SK-N-SH (cell line): ENCODE data around the gene ISY1. TPM values are rescaled to one million over a fixed set of nuclear protein-coding genes. Genes with fewer than 3 reads are reported as not detected.
"Not testable (repeated sequence)": the region's sequence is repeated elsewhere in the genome, so short reads cannot be mapped to it uniquely, and the experiment has no call there.

Experiments used
- CTCF ChIA-PET: fragments of 300-600, 350-600 bp; formaldehyde crosslinking; extraction: SDS; loops from one replicate; lab custom pipeline; 2021; lab: Yijun Ruan, JAX
- POLR2A ChIA-PET: fragments of 350-600 bp; sonication (Branson Sonifier 250); formaldehyde crosslinking; extraction: SDS; loops from one replicate; lab custom pipeline; 2020; ENCODE audit warnings: antibody characterized with exemption, inconsistent platforms; lab: Yijun Ruan, JAX
- DNase-seq: peaks from one replicate; pipeline ENCODE4 v3.0.0; 2012
- H2AFZ ChIP-seq: fragments of 200-600 bp; sonication (generic); 2 replicates; pipeline ENCODE4 v1.8.1; 2016; ENCODE audit warnings: antibody characterized with exemption, mild to moderate bottlenecking, low read depth
- H3F3A ChIP-seq: fragments of 200-600 bp; sonication (generic); replicated peaks from 2 replicates; pipeline ENCODE3; 2016; ENCODE audit warnings: antibody characterized with exemption, mild to moderate bottlenecking; ENCODE audit not compliant: insufficient read depth
- H3K27ac ChIP-seq, 2 experiments: fragments of 200-500 bp in 1 of 2; fragments of 200-600 bp in 1 of 2; sonication (Bioruptor generic) in 1 of 2; sonication (generic), shearing (Covaris generic) in 1 of 2; 2 replicates each; pipeline versions ENCODE4 v1.5.1 to v1.6.1; 2014 to 2016; ENCODE audit warnings: low read depth in 2 of 2, inconsistent platforms in 1 of 2, low read length in 1 of 2, mild to moderate bottlenecking in 1 of 2, mixed read lengths in 1 of 2
- H3K27me3 ChIP-seq: fragments of 200-600 bp; sonication (generic), shearing (Covaris generic); 2 replicates; pipeline ENCODE4 v1.6.1; 2016; ENCODE audit warnings: mixed run types; ENCODE audit not compliant: insufficient read depth
- H3K36me3 ChIP-seq, 2 experiments: fragments of 200-500 bp in 1 of 2; fragments of 200-600 bp in 1 of 2; sonication (Bioruptor generic) in 1 of 2; sonication (generic) in 1 of 2; replicated peaks in 1 of 2; 2 replicates each; pipeline versions ENCODE3 to v1.5.1; 2014 to 2016; ENCODE audit warnings: low read length in 1 of 2, mild to moderate bottlenecking in 1 of 2; ENCODE audit not compliant: insufficient read depth in 2 of 2, control insufficient read depth in 1 of 2
- H3K4me1 ChIP-seq, 2 experiments: fragments of 200-500 bp in 1 of 2; fragments of 200-600 bp in 1 of 2; sonication (Bioruptor generic) in 1 of 2; sonication (generic), shearing (Covaris generic) in 1 of 2; 2 replicates each; pipeline versions ENCODE4 v1.5.1 to v1.6.1; 2014 to 2016; ENCODE audit warnings: low read depth in 1 of 2, low read length in 1 of 2, mixed run types in 1 of 2; ENCODE audit not compliant: insufficient read depth in 2 of 2, control insufficient read depth in 1 of 2
- H3K4me2 ChIP-seq: fragments of 200-600 bp; sonication (generic), shearing (Covaris generic); 2 replicates; pipeline ENCODE4 v1.6.1; 2017; ENCODE audit warnings: mixed run types
- H3K4me3 ChIP-seq, 2 experiments: fragments of 200-500 bp in 1 of 2; fragments of 200-600 bp in 1 of 2; sonication (Bioruptor generic) in 1 of 2; sonication (generic), shearing (Covaris generic) in 1 of 2; 2 replicates each; pipeline versions ENCODE4 v1.5.1 to v1.8.1; 2014 to 2016; ENCODE audit warnings: low read depth in 2 of 2, inconsistent platforms in 1 of 2, low read length in 1 of 2, mild to moderate bottlenecking in 1 of 2, mixed read lengths in 1 of 2, moderate library complexity in 1 of 2
- H3K79me2 ChIP-seq: fragments of 200-600 bp; sonication (generic); 2 replicates; pipeline ENCODE4 v1.8.1; 2017; ENCODE audit warnings: mild to moderate bottlenecking; ENCODE audit not compliant: insufficient read depth
- H3K9ac ChIP-seq: fragments of 200-600 bp; sonication (generic); 2 replicates; pipeline ENCODE4 v1.6.1; 2017; ENCODE audit warnings: mixed run types
- H3K9me2 ChIP-seq: fragments of 200-600 bp; sonication (generic); 2 replicates; pipeline ENCODE4 v1.6.1; 2017; ENCODE audit warnings: mixed run types
- H3K9me3 ChIP-seq: fragments of 200-600 bp; sonication (generic); 2 replicates; pipeline ENCODE4 v1.6.1; 2017; ENCODE audit warnings: mixed run types, mild to moderate bottlenecking, moderate library complexity
- H4K20me1 ChIP-seq: fragments of 200-600 bp; sonication (generic); 2 replicates; pipeline ENCODE4 v1.6.1; 2017; ENCODE audit warnings: mild to moderate bottlenecking, mixed run types; ENCODE audit not compliant: insufficient read depth
- CTCF ChIP-seq: fragments of 200-600 bp; sonication (generic); IDR thresholded peaks from 2 replicates; pipeline ENCODE4 v1.6.1; 2017; ENCODE audit warnings: antibody characterized with exemption, mild to moderate bottlenecking, moderate library complexity
- ELF1 ChIP-seq: IDR thresholded peaks from 2 replicates; pipeline ENCODE4 v1.4.0; 2012
- EP300 ChIP-seq, 2 experiments: IDR thresholded peaks; 2 replicates each; pipeline versions ENCODE4 v1.4.0 to v1.6.1; 2012; ENCODE audit warnings: borderline replicate concordance in 1 of 2, low read depth in 1 of 2, low read length in 1 of 2
- EZH2phosphoT487 ChIP-seq: fragments of 200-600 bp; sonication (generic); IDR thresholded peaks from 2 replicates; pipeline ENCODE4 v1.6.1; 2017; ENCODE audit warnings: low read depth, mixed run types, mild to moderate bottlenecking, antibody characterized with exemption, moderate library complexity, borderline replicate concordance
- FOSL2 ChIP-seq: IDR thresholded peaks from 2 replicates; pipeline ENCODE4 v1.4.0; 2012; ENCODE audit warnings: low read depth, mild to moderate bottlenecking, moderate library complexity, borderline replicate concordance
- FOXM1 ChIP-seq: IDR thresholded peaks from 2 replicates; pipeline ENCODE4 v1.4.0; 2012; ENCODE audit warnings: low read depth, mild to moderate bottlenecking
- GATA2 ChIP-seq: sonication (generic); formaldehyde crosslinking; IDR thresholded peaks from 2 replicates; pipeline ENCODE4 v1.5.0; 2020; ENCODE audit warnings: mild to moderate bottlenecking, missing genetic modification reagents
- PBX3 ChIP-seq: IDR thresholded peaks from 2 replicates; pipeline ENCODE4; 2012
- RCOR1 ChIP-seq: fragments of 150-350 bp; IDR thresholded peaks from 2 replicates; pipeline ENCODE4 v1.6.1; 2017; ENCODE audit warnings: antibody characterized with exemption, low read length
- RFX5 ChIP-seq: IDR thresholded peaks from 2 replicates; pipeline ENCODE4 v1.6.1; 2012; ENCODE audit warnings: mild to moderate bottlenecking, improper control_type of control experiment, low read length
- RXRA ChIP-seq: IDR thresholded peaks from 2 replicates; pipeline ENCODE4 v1.4.0; 2012; ENCODE audit warnings: low read depth, mild to moderate bottlenecking, borderline replicate concordance
- TAF1 ChIP-seq: IDR thresholded peaks from 2 replicates; pipeline ENCODE4 v1.6.1; 2012; ENCODE audit warnings: low read depth, mild to moderate bottlenecking, low read length, moderate library complexity, borderline replicate concordance
- TCF12 ChIP-seq: IDR thresholded peaks from 2 replicates; pipeline ENCODE4 v1.4.0; 2012
- YY1 ChIP-seq: IDR thresholded peaks from 2 replicates; pipeline ENCODE4 v1.4.0; 2012; ENCODE audit warnings: low read depth, mild to moderate bottlenecking
- WGBS: methylation state at CpG from one replicate; pipeline ENCODE4 v1.1.6; 2017; ENCODE audit warnings: low lambda C conversion rate; 5-methylcytosine and 5-hydroxymethylcytosine counted together
- polyA plus RNA-seq, 3 experiments: library from polyadenylated mRNA; depleted of rRNA; stranded (reverse); fragments of >200 nt; gene quantifications; 2 replicates each; pipeline ENCODE4 v1.2.3, GENCODE V29; 2012

ISY1 gene
- polyA plus RNA-seq, 1 of the 3 experiments (the other 2 are of a cell fraction), result 20.9 TPM

DNA sequence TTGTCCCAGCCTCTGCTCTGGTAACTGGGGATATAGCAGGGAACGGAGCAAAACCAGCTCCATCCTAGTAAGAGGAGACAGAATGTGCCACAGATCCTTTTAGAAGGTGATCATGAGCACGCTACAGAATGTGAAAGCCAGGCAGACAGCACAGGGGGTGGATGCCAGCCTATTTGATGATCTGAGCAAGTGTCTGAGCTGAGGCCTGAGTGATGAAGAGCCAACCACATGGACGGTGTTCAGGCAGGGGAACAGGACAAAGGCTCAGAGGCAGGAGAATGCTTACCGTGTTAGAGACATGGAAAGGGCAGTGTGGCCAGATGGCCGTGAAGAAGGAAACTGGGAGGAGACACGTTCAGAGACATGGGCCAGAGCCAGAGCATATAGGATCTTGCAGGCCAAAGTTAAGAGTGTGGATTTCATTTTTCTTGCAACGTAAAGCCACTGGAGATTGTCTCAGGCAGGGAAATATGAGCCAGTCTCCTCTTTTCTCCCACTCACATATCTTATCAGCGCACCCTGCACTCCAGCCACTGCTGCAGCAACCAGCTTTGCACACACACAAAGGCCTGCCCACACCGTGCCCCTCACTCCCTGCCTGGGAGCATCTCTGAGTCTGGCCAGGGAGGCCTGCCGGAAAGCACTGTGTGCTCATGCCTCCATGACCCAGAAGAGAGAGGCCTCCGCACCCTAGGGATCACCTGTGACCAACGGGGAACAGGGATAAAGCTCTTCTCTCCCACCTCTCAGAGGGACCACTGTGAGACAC is 59.3 kb downstream of the ISY1 start (continued):
- TF ChIP-seq EZH2phosphoT487, result no peak

DNA sequence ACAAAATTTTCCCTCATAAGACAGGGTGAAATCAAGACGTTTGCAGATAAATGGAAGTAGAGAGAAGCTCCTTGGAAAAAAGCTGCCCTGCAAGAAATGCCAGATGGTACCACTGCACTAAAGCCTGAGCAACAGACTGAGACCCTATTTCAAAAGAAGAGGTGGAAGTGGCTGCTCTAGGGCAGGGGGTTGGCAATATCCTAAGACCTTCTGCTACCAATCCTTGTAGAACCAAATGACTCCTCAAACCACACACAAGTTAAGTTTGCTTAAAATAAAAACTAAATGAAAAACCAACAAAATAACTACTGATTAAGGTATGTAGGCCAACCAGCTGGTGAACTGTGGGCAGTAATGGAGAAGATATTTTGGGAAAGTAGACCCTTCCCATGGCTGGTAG is 60.6 kb downstream of the ISY1 start:
- H3K79me2 ChIP-seq, result peaks cover 51% of the 10 kb centered on the region
- TF ChIP-seq FOSL2 (no peak), GATA2 (CRISPR knock-in tag) (no peak)
- WGBS, result 46% methylated on average over 1 of the region's 1 CpG

GRCh38 chr3:129095285-129095684 is 65.6 kb downstream of the ISY1 start:
- DNase-seq, result no peak
- H3F3A ChIP-seq, result no peaks in the 10 kb centered on the region
- no peaks in the 10 kb centered on the region for H3K9me3 ChIP-seq
- peaks cover 6 to 11% of the 10 kb centered on the region in 2 experiments for H3K36me3 ChIP-seq
- CTCF ChIA-PET, result interaction anchor here (1.1 to 2.8 kb wide), 3 partner anchors 11 to 125 kb away, joined by 3 to 15 read pairs (median 8); no protein-coding TSS in a partner anchor
- H2AFZ ChIP-seq, result no peak overlapping the region
- 92% methylated on average over 5 of the region's 10 CpGs for WGBS
- TF ChIP-seq FOXM1, result no peak
- no peak for TF ChIP-seq ELF1
- TF ChIP-seq FOSL2, result no peak
- no peak for TF ChIP-seq EP300 (IDR thresholded peaks at IDR 0.05; ENCODE audit: borderline replicate concordance in 1 of 2, low read depth in 1 of 2, low read length in 1 of 2)
- no peak for TF ChIP-seq RFX5
- no peak for TF ChIP-seq TCF12
- no peak for TF ChIP-seq RXRA
- no peak for TF ChIP-seq RCOR1
- no peak for TF ChIP-seq TAF1
- no peak for TF ChIP-seq CTCF
- TF ChIP-seq PBX3, result no peak
- TF ChIP-seq YY1, result no peak
- peaks cover 32% of the 10 kb centered on the region for H3K79me2 ChIP-seq
- no peak overlapping the region for H3K9ac ChIP-seq
- POLR2A ChIA-PET, result no interaction called here
- no peaks in the 10 kb centered on the region for H3K9me2 ChIP-seq
- H4K20me1 ChIP-seq, result peaks cover 18% of the 10 kb centered on the region
- no peak overlapping the region for H3K27ac ChIP-seq
- H3K4me2 ChIP-seq, result no peak overlapping the region
- no peaks in the 10 kb centered on the region for H3K4me1 ChIP-seq
- H3K4me3 ChIP-seq, result no peak overlapping the region
- no peaks in the 10 kb centered on the region for H3K27me3 ChIP-seq

More for the DNA sequence above, 60.6 kb downstream of the ISY1 start:
- no peak overlapping the region for H3K4me3 ChIP-seq
- DNase-seq, result no peak
- H3K9me2 ChIP-seq, result no peaks in the 10 kb centered on the region
- CTCF ChIA-PET, result interaction anchor here (1.2 to 2.5 kb wide), 2 partner anchors 20 to 129 kb away, joined by 3 to 18 read pairs; no protein-coding TSS in a partner anchor
- no peaks in the 10 kb centered on the region for H3F3A ChIP-seq
- H3K36me3 ChIP-seq, result peaks cover 0 to 7% of the 10 kb centered on the region in 2 experiments
- no peaks in the 10 kb centered on the region for H3K9me3 ChIP-seq
- no peak overlapping the region for H3K9ac ChIP-seq
- no peak overlapping the region for H3K4me2 ChIP-seq
- POLR2A ChIA-PET, result no interaction called here
- H3K4me1 ChIP-seq, result no peaks in the 10 kb centered on the region
- H2AFZ ChIP-seq, result no peak overlapping the region
- H3K27ac ChIP-seq, result no peak overlapping the region
- H4K20me1 ChIP-seq, result peaks cover 44% of the 10 kb centered on the region
- H3K27me3 ChIP-seq, result no peaks in the 10 kb centered on the region

GRCh38 chr3:129088312-129088711 is 72.6 kb downstream of the ISY1 start:
- H2AFZ ChIP-seq, H3K9ac ChIP-seq, H3K4me1 ChIP-seq, H3K79me2 ChIP-seq, DNase-seq, H3K4me2 ChIP-seq, H3K9me2 ChIP-seq, H3K36me3 ChIP-seq, H3K27me3 ChIP-seq, H3K4me3 ChIP-seq, CTCF ChIA-PET, POLR2A ChIA-PET, H3K27ac ChIP-seq, H3F3A ChIP-seq, H4K20me1 ChIP-seq, H3K9me3 ChIP-seq: not testable (repeated sequence)
- WGBS, result no CpG with 5 or more reads among the region's 6 CpGs
